Measurements from ENCODE around the gene DOHH.

GRCh38 chr19:3477951-3478350 lies 22.5 kb downstream of the DOHH start:
- no peak for TF ChIP-seq FOXO4 (CRISPR knock-in tag; IDR thresholded peaks at IDR 0.05)
- no peak for TF ChIP-seq CTCF (IDR thresholded peaks at IDR 0.05 in 2 of 3, conservative IDR thresholded peaks at IDR 0.05 in 1 of 3; ENCODE audit: insufficient read depth in 2 of 3, low read depth in 1 of 3, low read length in 3 of 3)
- no peak for TF ChIP-seq TCF7L2 (IDR thresholded peaks at IDR 0.05; ENCODE audit: low read depth, low read length)
- TF ChIP-seq BCL6 (CRISPR knock-in tag; IDR thresholded peaks at IDR 0.05): no peak
- TF ChIP-seq GTF2F1 (IDR thresholded peaks at IDR 0.05; ENCODE audit: low read depth, low read length): no peak
- TF ChIP-seq EP300 (IDR thresholded peaks at IDR 0.05; ENCODE audit: low read length): no peak
- no peak for TF ChIP-seq NR2C2 (CRISPR knock-in tag; IDR thresholded peaks at IDR 0.05)
- no peak for TF ChIP-seq NR2C2 (tag; IDR thresholded peaks at IDR 0.05)
- no peak for TF ChIP-seq ZBTB11 (CRISPR knock-in tag; IDR thresholded peaks at IDR 0.05)
- TF ChIP-seq MLX (CRISPR knock-in tag; conservative IDR thresholded peaks at IDR 0.05): no peak
- TF ChIP-seq NRF1 (conservative IDR thresholded peaks at IDR 0.05 in 1 of 2, IDR thresholded peaks at IDR 0.05 in 1 of 2): no peak
